ENCODE data around the gene WDR74.
"Not testable (repeated sequence)": the region's sequence is repeated elsewhere in the genome, so short reads cannot be mapped to it uniquely, and the experiment has no call there.

Gene WDR74

DNA sequence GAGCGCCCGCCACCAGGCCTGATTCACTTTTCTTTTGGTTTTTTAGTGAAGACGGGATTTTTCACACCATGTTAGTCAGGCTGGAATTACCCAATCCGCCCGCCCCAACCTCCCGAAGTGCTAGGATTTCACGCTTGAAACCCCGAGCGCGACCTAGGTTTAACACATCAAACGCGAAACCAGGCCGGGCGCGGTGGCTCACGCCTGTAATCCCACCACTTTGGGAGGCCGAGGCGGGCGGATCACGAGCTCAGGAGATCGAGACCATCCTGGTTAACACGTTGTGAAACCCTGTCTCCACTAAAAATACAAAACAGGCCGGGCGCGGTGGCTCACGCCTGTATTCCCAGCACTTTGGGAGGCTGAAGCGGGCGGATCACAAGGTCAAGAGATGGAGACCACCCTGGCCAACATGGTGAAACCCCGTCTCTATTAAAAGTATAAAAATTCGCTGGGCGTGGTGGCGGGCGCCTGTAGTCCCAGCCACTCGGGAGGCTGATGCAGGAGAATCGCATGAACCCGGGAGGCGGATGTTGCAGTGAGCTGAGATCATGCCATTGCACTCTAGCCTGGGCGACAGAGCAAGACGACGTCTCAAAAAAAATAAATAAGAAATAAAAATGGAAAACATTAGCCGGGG, 1.5 kb upstream of the WDR74 start:
- DNase-seq: not testable (repeated sequence)

DNA sequence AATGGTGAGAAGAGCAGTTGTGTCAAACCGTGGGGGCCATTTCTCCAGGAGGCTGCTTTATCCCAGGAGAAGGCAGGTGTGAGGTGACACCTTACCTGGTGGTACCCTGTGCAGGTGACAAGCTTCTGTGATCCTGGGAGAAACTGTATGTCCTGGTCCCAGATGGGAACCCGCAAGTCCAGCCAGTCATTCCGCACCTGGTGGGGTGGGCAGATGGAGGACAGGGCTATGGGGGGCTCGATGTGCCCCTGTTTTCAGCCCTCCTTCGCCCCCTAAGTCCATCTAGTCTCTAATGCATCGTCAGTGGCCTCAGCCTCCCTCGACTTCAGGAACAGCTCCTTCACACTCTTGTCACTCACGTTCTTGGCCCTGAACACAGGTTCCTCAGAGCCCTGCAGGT, 4.1 kb downstream of the WDR74 start:
- no peak for DNase-seq

DNA sequence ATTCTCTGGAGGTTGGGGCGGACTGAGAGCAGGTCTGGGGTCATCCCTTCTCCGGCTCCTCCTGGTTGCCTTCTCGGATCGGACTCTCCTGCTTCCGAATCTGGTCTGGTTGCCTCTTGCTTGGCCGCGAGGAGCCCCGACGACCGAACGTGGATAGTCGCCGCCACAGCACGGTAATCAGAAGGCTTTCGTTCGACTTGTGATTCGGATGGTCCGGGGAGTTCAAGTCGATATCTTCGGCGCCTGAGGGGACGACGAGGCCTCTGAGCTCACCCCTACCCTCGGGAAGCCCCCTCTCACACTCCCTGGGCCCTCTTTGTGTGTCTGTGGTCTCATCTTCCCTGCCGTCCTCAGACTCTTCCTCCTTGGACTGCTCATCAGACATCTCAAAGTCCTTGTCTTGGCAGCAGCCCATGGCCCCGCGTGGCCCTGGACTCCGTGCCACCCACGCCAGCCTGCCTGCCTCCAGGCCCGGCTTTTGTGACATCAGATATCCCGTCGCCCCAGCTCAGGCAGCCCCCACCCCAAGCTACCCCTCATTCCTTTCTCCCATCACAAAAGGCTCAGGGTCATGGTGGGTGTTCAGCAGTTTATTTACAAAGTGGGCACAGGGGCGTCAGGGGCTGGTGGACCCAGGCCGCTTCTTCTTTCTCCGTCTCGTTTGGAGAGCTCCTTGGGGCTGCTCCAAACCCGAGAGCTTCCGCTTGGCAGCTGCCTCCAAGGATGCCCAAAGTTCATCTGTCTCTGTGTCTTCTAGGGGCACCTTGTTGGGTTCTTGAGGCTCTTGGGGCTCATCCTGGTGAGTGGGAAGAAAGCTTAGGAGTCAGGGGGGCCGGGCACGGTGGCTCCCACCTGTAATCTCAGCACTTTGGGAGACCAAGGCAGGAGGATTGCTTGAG, 6.8 kb downstream of the WDR74 start, which contains the start of gene TEX54:
Gene TEX54 (minus strand): TSS at position 506 of the 899 bp plus-strand sequence.
- DNase-seq: no peak

GRCh38 chr11:62831520-62832335, 7.7 kb downstream of the WDR74 start, which contains the start of gene STX5:
TSS of gene STX5 (minus strand) at chr11:62832051. CDS start at chr11:62831243, 808 bp downstream.
- peak; percentile 95 to 98 for DNase-seq

DNA sequence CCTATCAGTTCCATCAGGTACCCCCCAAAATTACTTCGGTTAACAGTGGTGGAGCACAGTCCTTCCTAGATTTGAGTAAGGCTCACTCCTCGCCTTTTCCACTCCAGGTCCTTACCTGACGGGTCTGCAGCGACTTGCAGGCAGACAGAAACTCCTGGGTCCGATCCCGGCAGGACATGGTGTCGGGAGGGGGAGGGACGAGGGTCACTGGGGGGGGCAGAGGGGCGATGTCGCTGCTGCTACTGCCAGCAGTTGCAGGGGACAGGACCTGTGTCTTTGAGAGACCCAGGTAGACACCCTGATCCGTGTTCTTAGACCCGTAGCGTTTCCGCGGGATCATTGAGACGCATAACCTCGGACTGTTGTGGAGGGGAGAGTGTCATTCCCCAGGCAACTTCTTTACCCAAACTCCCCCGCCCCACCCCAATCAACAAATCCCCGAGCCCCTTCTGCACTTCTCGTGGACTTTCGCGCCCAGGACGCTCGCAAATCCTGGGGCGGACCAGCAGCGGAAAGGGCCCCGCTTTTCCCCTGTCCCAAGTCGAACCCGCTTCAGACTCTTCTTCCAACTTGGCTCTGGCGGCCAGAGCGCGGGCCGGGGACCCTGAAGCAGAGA, 8.4 kb downstream of the WDR74 start:
- no peak for DNase-seq

DNA sequence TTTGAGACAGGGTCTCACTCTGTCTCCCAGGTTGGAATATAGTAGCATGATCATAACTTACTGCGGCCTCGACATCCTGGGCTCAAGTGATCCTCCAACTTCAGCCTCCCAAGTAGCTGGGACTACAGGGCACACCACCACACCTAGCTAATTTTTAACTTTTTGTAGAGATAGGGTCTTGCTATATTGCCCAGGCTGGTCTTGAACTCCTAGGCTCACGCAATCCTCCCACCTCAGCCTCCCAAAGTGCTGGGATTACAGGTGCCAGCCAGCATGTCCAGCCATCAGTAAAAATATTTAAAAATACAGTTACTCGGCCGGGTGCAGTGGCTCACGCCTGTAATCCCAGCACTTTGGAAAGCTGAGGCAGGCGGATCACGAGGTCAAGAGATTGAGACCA, 11.3 kb downstream of the WDR74 start:
- DNase-seq: not testable (repeated sequence)

GRCh38 chr11:62823677-62824076, 15.7 kb downstream of the WDR74 start:
- DNase-seq: no peak

DNA sequence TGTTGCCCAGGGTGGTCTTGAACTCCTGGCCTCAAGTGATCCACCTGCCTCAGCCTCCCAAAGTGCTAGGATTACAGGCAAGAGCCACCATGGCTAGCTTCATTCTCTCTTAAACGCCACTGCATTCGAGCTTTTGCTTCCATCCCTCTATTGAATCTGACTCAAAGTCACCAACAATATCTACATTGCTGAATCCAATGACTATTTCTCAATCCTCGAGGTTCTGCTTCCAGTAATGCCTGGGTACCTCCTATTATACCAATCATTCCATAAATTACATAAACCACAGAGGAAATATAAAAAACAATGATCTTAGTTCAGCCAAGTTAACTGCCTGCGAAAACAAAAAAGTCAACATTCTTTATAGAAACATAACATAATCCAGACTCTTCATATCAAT, 22.3 kb downstream of the WDR74 start:
- no peak for DNase-seq

DNA sequence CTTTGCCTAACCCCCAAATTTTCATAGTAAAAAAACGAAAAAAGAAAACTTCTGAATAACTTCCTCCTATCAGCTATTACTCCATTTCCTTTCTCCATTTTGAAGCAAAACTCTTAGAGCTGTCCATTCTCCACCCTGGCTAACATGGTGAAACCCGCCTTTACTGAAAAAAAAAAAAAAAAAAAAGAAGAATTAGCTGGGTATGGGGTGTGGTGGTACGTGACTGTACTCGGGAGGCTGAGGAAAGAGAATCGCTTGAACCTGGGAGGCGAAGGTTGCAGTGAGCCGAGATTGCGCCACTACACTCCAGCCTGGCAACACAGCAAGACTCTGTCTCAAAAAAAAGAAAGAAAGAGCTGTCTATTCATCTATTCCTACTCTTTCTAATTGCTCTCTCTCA, 22.8 kb downstream of the WDR74 start:
- DNase-seq: no peak

DNA sequence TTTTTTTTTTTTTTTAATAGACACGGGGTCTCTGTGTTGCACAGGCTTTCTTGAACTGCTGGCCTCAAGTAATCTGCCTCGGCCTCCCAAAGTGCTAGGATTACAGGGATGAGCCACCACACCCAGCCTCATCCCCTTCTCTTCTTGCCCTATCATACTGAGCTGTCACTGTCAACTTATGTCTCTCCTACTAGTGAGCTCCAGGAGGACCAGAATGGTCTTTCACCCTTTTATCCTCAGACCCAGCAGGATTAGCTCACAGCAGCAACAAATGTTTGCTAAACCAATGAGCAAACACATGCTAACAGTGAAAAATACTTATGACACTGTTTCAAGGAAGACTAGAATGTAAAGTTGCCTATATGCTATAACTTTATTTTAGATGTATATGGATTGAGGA, 27.7 kb downstream of the WDR74 start:
- no peak for DNase-seq

DNA sequence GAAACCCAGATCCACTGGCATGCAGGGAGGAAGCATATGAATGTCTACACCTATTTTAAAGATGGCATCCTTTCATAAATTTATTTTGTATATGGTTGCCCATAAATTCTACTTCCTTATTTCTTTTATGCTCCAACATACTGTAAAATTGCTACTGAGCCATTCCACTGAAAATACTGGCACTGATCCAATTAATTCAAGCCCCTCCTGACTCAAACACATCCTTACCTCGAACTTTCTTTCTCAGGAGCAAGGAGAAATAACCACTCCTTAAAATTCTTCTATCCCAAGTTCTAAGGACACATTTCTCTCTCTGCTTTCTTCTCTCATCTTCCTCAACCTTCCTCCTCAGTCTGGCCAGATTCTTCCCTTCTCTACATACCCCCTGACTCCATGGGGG, 28.6 kb downstream of the WDR74 start:
- no peak for DNase-seq

GRCh38 chr11:62806611-62807121, 32.7 kb downstream of the WDR74 start:
- no peak for DNase-seq

DNA sequence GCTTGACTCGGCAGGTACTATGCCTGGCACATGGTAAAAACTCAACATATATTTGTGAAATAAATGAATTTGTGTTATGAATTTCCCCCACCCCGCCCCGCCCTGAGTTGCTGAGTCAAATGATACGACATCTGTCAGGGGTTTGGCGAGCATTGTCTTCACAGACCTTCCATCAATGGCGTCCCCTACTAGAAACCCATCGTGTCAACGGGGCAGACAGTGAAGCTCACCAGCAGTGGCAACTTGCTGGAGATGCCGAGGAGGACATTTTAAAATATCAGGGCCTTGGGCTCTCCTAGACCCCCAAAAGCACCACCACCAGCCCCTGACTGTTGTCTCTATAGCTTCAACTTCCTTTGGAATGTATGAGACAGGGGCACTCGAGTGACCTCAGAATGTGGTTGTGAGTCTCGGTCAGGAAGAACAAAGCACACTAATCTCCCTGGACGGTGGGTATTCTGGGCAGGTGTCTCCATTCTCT, 33.4 kb downstream of the WDR74 start:
- DNase-seq: no peak

DNA sequence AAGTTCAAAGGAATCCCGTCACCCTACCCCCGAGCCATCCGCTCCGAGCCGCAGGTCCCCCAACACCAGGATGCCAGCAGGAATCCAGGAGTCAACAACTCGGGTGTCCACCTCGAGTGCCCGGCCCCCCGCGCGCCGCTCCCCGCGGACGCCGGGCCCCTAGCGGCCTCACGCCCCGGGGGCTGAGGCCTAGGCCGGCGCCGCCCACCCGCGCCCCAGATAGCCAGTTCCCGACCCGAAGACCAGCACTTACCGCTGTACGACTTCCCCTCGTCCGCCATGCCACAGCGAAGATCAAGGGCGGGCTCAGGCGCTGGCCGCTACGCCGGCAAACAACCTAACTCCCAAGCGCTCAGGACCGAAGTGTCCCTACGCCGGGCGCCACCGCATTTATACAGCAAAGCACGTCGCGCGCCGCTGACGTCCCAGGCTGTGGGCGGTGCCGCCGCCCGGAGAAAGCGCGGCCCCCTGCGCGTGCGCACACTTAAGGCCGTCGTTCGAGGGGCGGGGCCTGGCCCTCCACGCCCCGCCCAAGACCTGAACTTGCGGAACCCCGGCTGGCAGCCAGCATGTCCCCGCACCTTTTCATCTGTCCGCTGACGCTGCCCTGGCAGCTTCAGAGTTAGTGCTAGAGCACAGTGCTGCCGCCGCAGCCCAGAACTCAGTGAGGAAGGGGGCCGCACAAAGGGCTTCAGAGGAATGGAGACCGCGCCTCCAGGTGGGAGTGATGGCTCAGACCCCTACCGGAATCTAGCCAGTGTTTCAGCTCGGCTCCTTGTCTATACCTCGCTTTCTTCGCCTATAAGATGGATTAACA, 34.1 kb downstream of the WDR74 start, which contains the start of gene NXF1:
Gene NXF1 (minus strand): TSS at position 365 of the 817 bp plus-strand sequence. CDS start 84 bp downstream, at position 281.
- peak; percentile 87 to 90 for DNase-seq

DNA sequence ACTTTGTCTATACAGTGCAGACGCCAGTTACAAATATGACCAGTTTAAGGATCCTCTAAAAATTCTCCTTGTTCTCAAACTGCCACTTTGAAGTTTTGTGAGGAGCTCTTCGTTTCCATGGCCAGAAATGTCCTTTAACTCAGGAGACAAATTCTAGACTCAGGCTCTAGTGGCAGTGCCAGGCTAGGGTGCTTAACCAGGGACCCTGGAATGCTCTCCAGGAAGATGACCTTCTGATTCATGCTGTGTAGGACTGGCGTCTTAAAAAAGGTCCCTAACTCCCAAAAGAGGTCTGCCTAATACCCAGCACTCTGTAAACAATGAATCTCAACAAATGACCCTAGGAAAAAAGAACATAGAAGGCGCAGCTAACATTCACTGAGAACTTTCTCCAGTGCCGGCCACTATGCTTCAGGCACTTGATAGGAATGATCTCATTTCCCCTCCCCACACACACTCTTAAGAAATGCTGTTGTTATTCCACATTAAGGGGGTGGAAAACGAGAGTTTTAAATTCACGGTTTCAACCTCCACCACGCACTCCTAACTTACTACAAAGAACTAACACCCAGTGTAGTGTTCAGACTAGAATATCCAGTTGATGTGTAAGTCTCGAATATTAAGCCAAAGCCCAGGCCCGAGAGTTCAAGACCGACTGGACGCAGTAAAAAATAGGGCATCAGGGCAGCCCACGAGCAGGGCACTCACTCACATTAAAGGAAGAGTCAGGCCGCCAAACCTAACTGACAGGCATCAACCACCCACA, 34.9 kb downstream of the WDR74 start:
- DNase-seq: no peak

GRCh38 chr11:62801071-62801470, 38.3 kb downstream of the WDR74 start:
- DNase-seq: no peak

DNA sequence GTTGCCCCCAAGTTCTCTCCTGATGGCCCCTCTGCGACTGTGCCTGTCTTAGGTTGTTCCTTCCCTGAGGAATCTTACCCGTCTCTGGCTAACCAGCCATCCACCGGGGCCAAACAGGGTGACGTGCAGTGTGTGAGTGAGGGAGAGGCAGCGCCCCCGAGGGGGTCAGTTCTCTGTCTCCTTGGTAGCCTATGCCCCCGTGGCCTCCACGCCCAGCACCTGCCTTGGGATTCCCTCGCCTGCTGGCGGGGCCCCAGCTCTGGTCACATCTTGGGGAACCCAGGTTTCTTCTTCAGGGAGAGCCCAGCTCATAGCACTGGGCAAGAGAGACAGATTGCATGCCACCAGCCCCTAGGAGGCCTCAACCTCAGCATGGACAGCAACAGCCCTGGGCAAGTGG, 39.9 kb downstream of the WDR74 start:
- no peak for DNase-seq

DNA sequence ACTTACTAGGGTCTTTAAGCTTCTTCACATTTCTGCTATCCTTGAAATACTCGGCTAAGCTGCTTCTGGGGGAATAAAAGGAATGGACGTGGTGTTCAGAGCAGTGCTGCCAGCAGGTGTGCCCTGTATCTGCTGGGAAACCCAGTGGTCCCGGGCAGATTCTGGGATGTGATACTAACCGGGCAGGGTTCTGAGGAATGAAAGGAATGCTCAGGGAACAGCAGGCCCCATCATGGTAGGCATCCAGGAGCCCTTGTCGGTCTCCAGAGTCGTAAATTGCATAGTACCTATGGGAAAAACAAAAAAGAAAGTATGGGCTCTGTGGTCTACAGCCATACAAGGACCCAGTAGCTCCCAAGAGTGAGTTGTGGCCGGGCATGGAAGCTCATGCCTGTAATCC, 43.1 kb downstream of the WDR74 start:
- DNase-seq: no peak

- no peak for DNase-seq
These were observed 45.1 kb downstream of the WDR74 start for GRCh38 chr11:62794201-62794775.

DNA sequence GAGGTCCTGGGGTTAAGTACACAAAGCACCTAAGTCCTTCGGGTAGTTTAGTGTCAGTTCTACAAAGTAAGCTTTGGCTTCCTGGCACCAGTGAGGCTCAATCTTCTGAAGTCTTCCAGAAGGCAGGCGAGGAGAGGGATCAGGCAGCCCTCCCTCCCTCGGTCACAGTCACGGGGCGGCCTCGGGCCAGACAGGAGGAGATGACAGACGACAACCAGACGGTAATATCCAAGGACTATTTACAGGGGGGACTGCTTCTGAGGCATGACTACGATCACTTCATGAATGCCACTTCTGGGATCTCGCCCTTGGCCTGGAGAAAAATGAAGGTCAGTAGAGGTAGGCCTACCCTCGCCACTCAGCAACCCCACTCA, 47.2 kb downstream of the WDR74 start:
- DNase-seq: no peak
